Fibroblast of lung (primary cell): ENCODE measurements around the gene CABLES2. TPM values are rescaled to one million over a fixed set of nuclear protein-coding genes. Genes with fewer than 3 reads are reported as not detected.

Experiments
- DNase-seq, 2 donors: peaks; one replicate each; pipeline versions ENCODE4 v3.0.0 to v3.0.0-alpha.2; 2010; ENCODE audit warnings: low read depth in 2 of 2
- H2AFZ ChIP-seq: 2 replicates; pipeline ENCODE4 v1.5.1; 2012; ENCODE audit warnings: low read length, control low read depth, inconsistent platforms
- H3K27ac ChIP-seq: 2 replicates; pipeline ENCODE4 v1.5.1; 2011; ENCODE audit warnings: low read length, control low read depth; ENCODE audit not compliant: insufficient read depth
- H3K27me3 ChIP-seq: 2 replicates; pipeline ENCODE4 v1.5.1; 2011; ENCODE audit warnings: mild to moderate bottlenecking, low read length; ENCODE audit not compliant: control insufficient read depth, insufficient read depth
- H3K36me3 ChIP-seq: 2 replicates; pipeline ENCODE4 v1.5.1; 2011; ENCODE audit warnings: low read length; ENCODE audit not compliant: control insufficient read depth, insufficient read depth
- H3K4me1 ChIP-seq: 2 replicates; pipeline ENCODE4 v1.5.1; 2011; ENCODE audit warnings: low read length; ENCODE audit not compliant: control insufficient read depth, insufficient read depth; ENCODE audit errors: extremely low read depth
- H3K4me2 ChIP-seq: 2 replicates; pipeline ENCODE4 v1.5.1; 2011; ENCODE audit warnings: low read length, control low read depth; ENCODE audit not compliant: insufficient read depth; ENCODE audit errors: extremely low read depth
- H3K4me3 ChIP-seq, 4 experiments: fragments of 200-600 bp in 1 of 4; sonication (generic) in 1 of 4; replicated peaks in 1 of 4; 2 replicates each; pipeline ENCODE4 v1.5.1; 2011 to 2016; ENCODE audit warnings: low read length in 4 of 4, low read depth in 3 of 4, mild to moderate bottlenecking in 3 of 4, control low read depth in 2 of 4, inconsistent platforms in 1 of 4, mixed read lengths in 1 of 4; ENCODE audit not compliant: insufficient read depth in 1 of 4; ENCODE audit errors: control extremely low read depth in 1 of 4
- H3K79me2 ChIP-seq: 2 replicates; pipeline ENCODE4 v1.5.1; 2012; ENCODE audit warnings: mild to moderate bottlenecking, low read length, inconsistent platforms; ENCODE audit not compliant: control insufficient read depth, insufficient read depth
- H3K9ac ChIP-seq: 2 replicates; pipeline ENCODE4 v1.5.1; 2011; ENCODE audit warnings: mild to moderate bottlenecking, low read length, control low read depth; ENCODE audit not compliant: insufficient read depth
- H3K9me3 ChIP-seq: 2 replicates; pipeline ENCODE4 v1.5.1; 2012; ENCODE audit warnings: low read depth, low read length; ENCODE audit not compliant: control insufficient read depth, insufficient read depth
- H4K20me1 ChIP-seq: 2 replicates; pipeline ENCODE4 v1.5.1; 2011; ENCODE audit warnings: low read length; ENCODE audit not compliant: control insufficient read depth, insufficient read depth; ENCODE audit errors: extremely low read depth
- EZH2 ChIP-seq: IDR thresholded peaks from 2 replicates; pipeline ENCODE4 v1.5.1; 2012; ENCODE audit warnings: low read length, control low read depth, mild to moderate bottlenecking; ENCODE audit errors: missing control alignments
- polyA plus RNA-seq, 2 donors: library from polyadenylated mRNA; depleted of rRNA in 1 of 2; stranded (reverse) in 1 of 2; unstranded in 1 of 2; fragments of >200 nt; gene quantifications; 2 replicates each; pipeline ENCODE4 v1.2.1, GENCODE V29; 2011 to 2012; ENCODE audit warnings: missing spikeins in 1 of 2
- total RNA-seq: library from RNA; depleted of rRNA; stranded (reverse); fragments of >200 nt; gene quantifications from 2 replicates; pipeline ENCODE4 v1.2.1, GENCODE V29; 2014
- TF ChIP-seq, protein P1 (sequence below), 2 donors: IDR thresholded peaks in 1 of 2; conservative IDR thresholded peaks in 1 of 2; 1 replicate in 1 of 2; 2 replicates in 1 of 2; pipeline ENCODE4 v1.5.1; 2011 to 2012; ENCODE audit warnings: low read length in 2 of 2, control low read depth in 1 of 2, inconsistent platforms in 1 of 2, low read depth in 1 of 2, mild to moderate bottlenecking in 1 of 2

CABLES2 gene
- total and polyA plus RNA-seq, 2 donors (not counting 1 experiment from before 2014, with no cell fraction given) = 0.66 to 2.9 TPM

DNA sequence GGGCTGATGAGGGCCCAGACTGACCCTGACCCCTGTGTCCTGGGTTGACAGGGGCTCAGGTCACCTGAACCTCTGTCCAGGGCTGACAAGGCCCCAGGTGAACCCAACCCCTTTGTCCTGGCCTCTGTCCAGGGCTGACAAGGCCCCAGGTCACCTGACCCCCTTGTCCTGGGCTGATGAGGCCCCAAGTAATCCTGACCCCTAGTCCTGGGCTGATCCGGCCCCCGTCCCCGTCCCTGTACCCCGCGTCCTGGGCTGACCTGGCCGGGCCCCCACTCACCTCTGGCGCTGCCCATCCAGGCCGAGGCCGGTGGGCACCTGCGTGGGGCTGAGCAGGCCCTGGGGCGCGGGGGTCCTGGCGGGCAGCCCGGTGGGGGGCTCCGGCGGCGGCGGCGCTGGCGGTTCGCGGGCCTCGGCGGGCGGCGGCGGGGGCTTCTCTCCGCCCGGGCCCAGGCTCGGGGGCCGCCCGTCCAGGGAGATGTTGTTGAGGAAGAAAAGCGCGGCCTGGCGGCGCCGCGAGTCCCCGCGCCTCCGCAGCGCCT, 379 bp downstream of the CABLES2 start:
- Histone ChIP-seq H3K9me3 (no peaks in the 10 kb centered on the region), H3K9ac (peak overlapping the region; percentile 44), H4K20me1 (no peaks in the 10 kb centered on the region), H3K4me2 (peak overlapping the region; percentile 97), H3K4me3 (peak overlapping the region; percentile 51 to 67 (median 62)), H2AFZ (no peak overlapping the region), H3K4me1 (peaks cover 11% of the 10 kb centered on the region), H3K27me3 (no peaks in the 10 kb centered on the region), H3K36me3 (no peaks in the 10 kb centered on the region), H3K79me2 (peaks cover 2% of the 10 kb centered on the region), H3K27ac (peak overlapping the region; percentile 59)
- DNase-seq = no peak
- no peak for TF ChIP-seq EZH2
- TF ChIP-seq, protein P1, sequence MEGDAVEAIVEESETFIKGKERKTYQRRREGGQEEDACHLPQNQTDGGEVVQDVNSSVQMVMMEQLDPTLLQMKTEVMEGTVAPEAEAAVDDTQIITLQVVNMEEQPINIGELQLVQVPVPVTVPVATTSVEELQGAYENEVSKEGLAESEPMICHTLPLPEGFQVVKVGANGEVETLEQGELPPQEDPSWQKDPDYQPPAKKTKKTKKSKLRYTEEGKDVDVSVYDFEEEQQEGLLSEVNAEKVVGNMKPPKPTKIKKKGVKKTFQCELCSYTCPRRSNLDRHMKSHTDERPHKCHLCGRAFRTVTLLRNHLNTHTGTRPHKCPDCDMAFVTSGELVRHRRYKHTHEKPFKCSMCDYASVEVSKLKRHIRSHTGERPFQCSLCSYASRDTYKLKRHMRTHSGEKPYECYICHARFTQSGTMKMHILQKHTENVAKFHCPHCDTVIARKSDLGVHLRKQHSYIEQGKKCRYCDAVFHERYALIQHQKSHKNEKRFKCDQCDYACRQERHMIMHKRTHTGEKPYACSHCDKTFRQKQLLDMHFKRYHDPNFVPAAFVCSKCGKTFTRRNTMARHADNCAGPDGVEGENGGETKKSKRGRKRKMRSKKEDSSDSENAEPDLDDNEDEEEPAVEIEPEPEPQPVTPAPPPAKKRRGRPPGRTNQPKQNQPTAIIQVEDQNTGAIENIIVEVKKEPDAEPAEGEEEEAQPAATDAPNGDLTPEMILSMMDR (conservative IDR thresholded peaks at IDR 0.05 in 1 of 2, IDR thresholded peaks at IDR 0.05 in 1 of 2; ENCODE audit: low read depth in 1 of 2, low read length in 2 of 2) = no peak

GRCh38 chr20:62405981-62406513, 1.0 kb downstream of the CABLES2 start:
- Histone ChIP-seq H3K36me3 (no peaks in the 10 kb centered on the region), H3K4me2 (peak overlapping the region; percentile 97), H4K20me1 (no peaks in the 10 kb centered on the region), H3K27ac (no peak overlapping the region), H3K4me1 (peaks cover 11% of the 10 kb centered on the region), H3K79me2 (peaks cover 2% of the 10 kb centered on the region), H3K4me3 (peak overlapping the region; percentile 51 to 67 (median 62)), H2AFZ (no peak overlapping the region), H3K27me3 (no peaks in the 10 kb centered on the region), H3K9me3 (no peaks in the 10 kb centered on the region), H3K9ac (no peak overlapping the region)
- DNase-seq = no peak
- TF ChIP-seq EZH2 = no peak
- TF ChIP-seq, protein P1 (conservative IDR thresholded peaks at IDR 0.05 in 1 of 2, IDR thresholded peaks at IDR 0.05 in 1 of 2; ENCODE audit: low read depth in 1 of 2, low read length in 2 of 2) = no peak

- no peaks in the 10 kb centered on the region for H3K27me3 ChIP-seq
- H4K20me1 ChIP-seq = no peaks in the 10 kb centered on the region
- H3K36me3 ChIP-seq = no peaks in the 10 kb centered on the region
- H3K27ac ChIP-seq = no peak overlapping the region
- peak overlapping the region; percentile 35 for H3K4me2 ChIP-seq
- no peaks in the 10 kb centered on the region for H3K9me3 ChIP-seq
- H2AFZ ChIP-seq = no peak overlapping the region
- TF ChIP-seq, protein P1 (conservative IDR thresholded peaks at IDR 0.05 in 1 of 2, IDR thresholded peaks at IDR 0.05 in 1 of 2; ENCODE audit: low read depth in 1 of 2, low read length in 2 of 2) = peak; percentile 57 to 73
- no peak for TF ChIP-seq EZH2
- DNase-seq = peak; percentile 54 to 73
- H3K9ac ChIP-seq = no peak overlapping the region
- H3K4me3 ChIP-seq = peak overlapping the region in 1 of 4 experiments; percentile 67
- H3K4me1 ChIP-seq = peaks cover 11% of the 10 kb centered on the region
- peaks cover 2% of the 10 kb centered on the region for H3K79me2 ChIP-seq
These were observed 1.7 kb downstream of the CABLES2 start for GRCh38 chr20:62405108-62405980.
